ENCODE data around the gene PRMT2. TPM values are rescaled to one million over a fixed set of nuclear protein-coding genes. Genes with fewer than 3 reads are reported as not detected.

The PRMT2 gene
- polyA plus RNA-seq, 4 donors: 55.7 to 77.0 (median 70.6) TPM

GRCh38 chr21:46621457-46622182, 13.9 kb upstream of the PRMT2 start:
- FAIRE-seq: no peak
- no peaks in the 10 kb centered on the region for H3K36me3 ChIP-seq (ENCODE audit: control insufficient read depth in 3 of 3, insufficient read depth in 2 of 3, low read depth in 1 of 3, low read length in 3 of 3)
- DNase-seq: no peak
- no peaks in the 10 kb centered on the region for H3K27me3 ChIP-seq (ENCODE audit: control insufficient read depth in 3 of 3, insufficient read depth in 3 of 3, low read length in 3 of 3)
- no peaks in the 10 kb centered on the region for H3K4me1 ChIP-seq (ENCODE audit: control insufficient read depth in 3 of 3, insufficient read depth in 2 of 3, low read depth in 1 of 3, low read length in 2 of 3)
- WGBS, 3 donors: 73 to 85% (median 74%) methylated on average over 9 of the region's 9 CpGs
- H3K9me3 ChIP-seq (ENCODE audit: control insufficient read depth in 2 of 2, insufficient read depth in 1 of 2, low read depth in 1 of 2, low read length in 1 of 2): peaks cover 0 to 17% of the 10 kb centered on the region in 2 donors
- no peak overlapping the region for H3K4me3 ChIP-seq (ENCODE audit: low read depth in 1 of 3, low read length in 3 of 3)
- peak overlapping the region in 1 of 3 donors; percentile 47 for H3K27ac ChIP-seq (ENCODE audit: low read depth in 1 of 3, low read length in 2 of 3)

GRCh38 chr21:46622226-46622625, 13.2 kb upstream of the PRMT2 start:
- peaks cover 0 to 20% of the 10 kb centered on the region in 2 donors for H3K9me3 ChIP-seq (ENCODE audit: control insufficient read depth in 2 of 2, insufficient read depth in 1 of 2, low read depth in 1 of 2, low read length in 1 of 2)
- H3K36me3 ChIP-seq (ENCODE audit: control insufficient read depth in 3 of 3, insufficient read depth in 2 of 3, low read depth in 1 of 3, low read length in 3 of 3): no peaks in the 10 kb centered on the region
- H3K27me3 ChIP-seq (ENCODE audit: control insufficient read depth in 3 of 3, insufficient read depth in 3 of 3, low read length in 3 of 3): no peaks in the 10 kb centered on the region
- H3K4me3 ChIP-seq (ENCODE audit: low read depth in 1 of 3, low read length in 3 of 3): no peak overlapping the region
- peak overlapping the region in 1 of 3 donors; percentile 47 for H3K27ac ChIP-seq (ENCODE audit: low read depth in 1 of 3, low read length in 2 of 3)
- WGBS, 3 donors: 30 to 54% (median 35%) methylated on average over 4 of the region's 4 CpGs
- H3K4me1 ChIP-seq (ENCODE audit: control insufficient read depth in 3 of 3, insufficient read depth in 2 of 3, low read depth in 1 of 3, low read length in 2 of 3): no peaks in the 10 kb centered on the region
- peak; percentile 22 to 65 for DNase-seq
- no peak for FAIRE-seq

- FAIRE-seq: no peak
- no peak for DNase-seq
- Histone ChIP-seq H3K9me3 (ENCODE audit: control insufficient read depth in 2 of 2, insufficient read depth in 1 of 2, low read depth in 1 of 2, low read length in 1 of 2) (peaks cover 0 to 23% of the 10 kb centered on the region in 2 donors), H3K4me3 (ENCODE audit: low read depth in 1 of 3, low read length in 3 of 3) (no peak overlapping the region), H3K27ac (ENCODE audit: low read depth in 1 of 3, low read length in 2 of 3) (no peak overlapping the region), H3K4me1 (ENCODE audit: control insufficient read depth in 3 of 3, insufficient read depth in 2 of 3, low read depth in 1 of 3, low read length in 2 of 3) (no peaks in the 10 kb centered on the region), H3K27me3 (ENCODE audit: control insufficient read depth in 3 of 3, insufficient read depth in 3 of 3, low read length in 3 of 3) (no peaks in the 10 kb centered on the region), H3K36me3 (ENCODE audit: control insufficient read depth in 3 of 3, insufficient read depth in 2 of 3, low read depth in 1 of 3, low read length in 3 of 3) (no peaks in the 10 kb centered on the region)
- WGBS, 3 donors: 86 to 89% (median 88%) methylated on average over 16 of the region's 16 CpGs
Observed at GRCh38 chr21:46624050-46624449, 11.4 kb upstream of the PRMT2 start.

GRCh38 chr21:46625759-46626158, 9.7 kb upstream of the PRMT2 start:
- Histone ChIP-seq H3K36me3 (ENCODE audit: control insufficient read depth in 3 of 3, insufficient read depth in 2 of 3, low read depth in 1 of 3, low read length in 3 of 3) (no peaks in the 10 kb centered on the region), H3K27me3 (ENCODE audit: control insufficient read depth in 3 of 3, insufficient read depth in 3 of 3, low read length in 3 of 3) (no peaks in the 10 kb centered on the region), H3K4me3 (ENCODE audit: low read depth in 1 of 3, low read length in 3 of 3) (no peak overlapping the region), H3K4me1 (ENCODE audit: control insufficient read depth in 3 of 3, insufficient read depth in 2 of 3, low read depth in 1 of 3, low read length in 2 of 3) (no peaks in the 10 kb centered on the region), H3K9me3 (ENCODE audit: control insufficient read depth in 2 of 2, insufficient read depth in 1 of 2, low read depth in 1 of 2, low read length in 1 of 2) (peaks cover 0 to 23% of the 10 kb centered on the region in 2 donors), H3K27ac (ENCODE audit: low read depth in 1 of 3, low read length in 2 of 3) (no peak overlapping the region)
- 89 to 96% (median 91%) methylated on average over 1 of the region's 1 CpG for WGBS, 3 donors
- DNase-seq (no peak), FAIRE-seq (no peak)

- no peaks in the 10 kb centered on the region for H3K27me3 ChIP-seq (ENCODE audit: control insufficient read depth in 3 of 3, insufficient read depth in 3 of 3, low read length in 3 of 3)
- no peaks in the 10 kb centered on the region for H3K4me1 ChIP-seq (ENCODE audit: control insufficient read depth in 3 of 3, insufficient read depth in 2 of 3, low read depth in 1 of 3, low read length in 2 of 3)
- FAIRE-seq (no peak), DNase-seq (no peak)
- 90 to 98% (median 93%) methylated on average over 7 of the region's 7 CpGs for WGBS, 3 donors
- no peak overlapping the region for H3K27ac ChIP-seq (ENCODE audit: low read depth in 1 of 3, low read length in 2 of 3)
- no peaks in the 10 kb centered on the region for H3K36me3 ChIP-seq (ENCODE audit: control insufficient read depth in 3 of 3, insufficient read depth in 2 of 3, low read depth in 1 of 3, low read length in 3 of 3)
- H3K9me3 ChIP-seq (ENCODE audit: control insufficient read depth in 2 of 2, insufficient read depth in 1 of 2, low read depth in 1 of 2, low read length in 1 of 2): peaks cover 0 to 23% of the 10 kb centered on the region in 2 donors
- no peak overlapping the region for H3K4me3 ChIP-seq (ENCODE audit: low read depth in 1 of 3, low read length in 3 of 3)
Observed at GRCh38 chr21:46626536-46626935, 8.9 kb upstream of the PRMT2 start.

- H3K4me1 ChIP-seq (ENCODE audit: control insufficient read depth in 3 of 3, insufficient read depth in 2 of 3, low read depth in 1 of 3, low read length in 2 of 3): no peaks in the 10 kb centered on the region
- DNase-seq (no peak), FAIRE-seq (no peak)
- 78 to 83% (median 82%) methylated on average over 6 of the region's 6 CpGs for whole genome bisulfite sequencing, 3 donors
- no peak overlapping the region for H3K4me3 ChIP-seq (ENCODE audit: low read depth in 1 of 3, low read length in 3 of 3)
- H3K36me3 ChIP-seq (ENCODE audit: control insufficient read depth in 3 of 3, insufficient read depth in 2 of 3, low read depth in 1 of 3, low read length in 3 of 3): no peaks in the 10 kb centered on the region
- H3K9me3 ChIP-seq (ENCODE audit: control insufficient read depth in 2 of 2, insufficient read depth in 1 of 2, low read depth in 1 of 2, low read length in 1 of 2): peaks cover 0 to 23% of the 10 kb centered on the region in 2 donors
- H3K27me3 ChIP-seq (ENCODE audit: control insufficient read depth in 3 of 3, insufficient read depth in 3 of 3, low read length in 3 of 3): no peaks in the 10 kb centered on the region
- H3K27ac ChIP-seq (ENCODE audit: low read depth in 1 of 3, low read length in 2 of 3): no peak overlapping the region
Observed at GRCh38 chr21:46626975-46627501, 8.4 kb upstream of the PRMT2 start.

- WGBS, 3 donors: 82 to 89% (median 86%) methylated on average over 4 of the region's 4 CpGs
- DNase-seq (no peak), FAIRE-seq (no peak)
- peaks cover 0 to 23% of the 10 kb centered on the region in 2 donors for H3K9me3 ChIP-seq (ENCODE audit: control insufficient read depth in 2 of 2, insufficient read depth in 1 of 2, low read depth in 1 of 2, low read length in 1 of 2)
- no peak overlapping the region for H3K27ac ChIP-seq (ENCODE audit: low read depth in 1 of 3, low read length in 2 of 3)
- no peaks in the 10 kb centered on the region for H3K4me1 ChIP-seq (ENCODE audit: control insufficient read depth in 3 of 3, insufficient read depth in 2 of 3, low read depth in 1 of 3, low read length in 2 of 3)
- H3K4me3 ChIP-seq (ENCODE audit: low read depth in 1 of 3, low read length in 3 of 3): no peak overlapping the region
- H3K36me3 ChIP-seq (ENCODE audit: control insufficient read depth in 3 of 3, insufficient read depth in 2 of 3, low read depth in 1 of 3, low read length in 3 of 3): no peaks in the 10 kb centered on the region
- no peaks in the 10 kb centered on the region for H3K27me3 ChIP-seq (ENCODE audit: control insufficient read depth in 3 of 3, insufficient read depth in 3 of 3, low read length in 3 of 3)
Observed at GRCh38 chr21:46627726-46628125, 7.7 kb upstream of the PRMT2 start.

GRCh38 chr21:46628868-46629267, 6.6 kb upstream of the PRMT2 start:
- Histone ChIP-seq H3K9me3 (ENCODE audit: control insufficient read depth in 2 of 2, insufficient read depth in 1 of 2, low read depth in 1 of 2, low read length in 1 of 2) (peaks cover 0 to 23% of the 10 kb centered on the region in 2 donors), H3K27ac (ENCODE audit: low read depth in 1 of 3, low read length in 2 of 3) (no peak overlapping the region), H3K4me3 (ENCODE audit: low read depth in 1 of 3, low read length in 3 of 3) (no peak overlapping the region), H3K27me3 (ENCODE audit: control insufficient read depth in 3 of 3, insufficient read depth in 3 of 3, low read length in 3 of 3) (no peaks in the 10 kb centered on the region), H3K4me1 (ENCODE audit: control insufficient read depth in 3 of 3, insufficient read depth in 2 of 3, low read depth in 1 of 3, low read length in 2 of 3) (no peaks in the 10 kb centered on the region), H3K36me3 (ENCODE audit: control insufficient read depth in 3 of 3, insufficient read depth in 2 of 3, low read depth in 1 of 3, low read length in 3 of 3) (no peaks in the 10 kb centered on the region)
- FAIRE-seq: no peak
- no peak for DNase-seq
- 79 to 80% (median 80%) methylated on average over 6 of the region's 6 CpGs for WGBS, 3 donors

Data from small intestine (tissue), 7 donors.